H1 (cell line): Measurements from ENCODE around the gene XK. TPM values are rescaled to one million over a fixed set of nuclear protein-coding genes. Genes with fewer than 3 reads are reported as not detected.

Experiments used
- CTCF ChIA-PET: fragments of 300-600 bp; sonication (Branson Sonifier 250); formaldehyde crosslinking; loops from one replicate; lab custom pipeline; 2021; ENCODE audit not compliant: partially characterized antibody; lab: Charles Lee
- POLR2A ChIA-PET: fragments of 300-600 bp; sonication (Branson Sonifier 250); formaldehyde crosslinking; loops from one replicate; lab custom pipeline; 2021; ENCODE audit warnings: inconsistent platforms; ENCODE audit not compliant: partially characterized antibody; lab: Charles Lee
- DNase-seq, 2 experiments: peaks; one replicate each; pipeline versions ENCODE4 v3.0.0 to v3.0.0-alpha.2; 2010 to 2022; ENCODE audit warnings: low spot score in 2 of 2, low read depth in 1 of 2, mixed read lengths in 1 of 2
- FAIRE-seq: peaks from 2 replicates; lab custom pipeline; 2011; peaks lifted over from hg19 to GRCh38; lab: Jason Lieb, UNC
- H2AFZ ChIP-seq: 2 replicates; pipeline ENCODE4 v1.8.1; 2012; ENCODE audit warnings: low read length, inconsistent platforms
- H2AK5ac ChIP-seq: 2 replicates; pipeline ENCODE4 v1.6.1; 2013; ENCODE audit warnings: low read depth, low read length
- H2BK120ac ChIP-seq: replicated peaks from 2 replicates; pipeline ENCODE3; 2013; ENCODE audit warnings: low read depth, low read length, inconsistent platforms
- H2BK12ac ChIP-seq: 2 replicates; pipeline ENCODE4 v1.6.1; 2013; ENCODE audit warnings: low read depth, low read length
- H2BK15ac ChIP-seq: 2 replicates; pipeline ENCODE4 v1.6.1; 2013; ENCODE audit warnings: low read length
- H2BK20ac ChIP-seq: 2 replicates; pipeline ENCODE4 v1.6.1; 2013; ENCODE audit warnings: low read length
- H2BK5ac ChIP-seq: 2 replicates; pipeline ENCODE4 v1.6.1; 2013; ENCODE audit warnings: low read depth, low read length
- H3K14ac ChIP-seq: 2 replicates; pipeline ENCODE4 v1.6.1; 2013; ENCODE audit warnings: inconsistent platforms; ENCODE audit not compliant: insufficient read length
- H3K18ac ChIP-seq: 2 replicates; pipeline ENCODE4 v1.6.1; 2013; ENCODE audit warnings: low read length; ENCODE audit errors: extremely low read depth
- H3K23ac ChIP-seq: 2 replicates; pipeline ENCODE4 v1.6.1; 2013; ENCODE audit warnings: inconsistent platforms; ENCODE audit not compliant: insufficient read length
- H3K23me2 ChIP-seq: 2 replicates; pipeline ENCODE4 v1.6.1; 2013; ENCODE audit warnings: low read depth, low read length
- H3K27ac ChIP-seq: 2 replicates; pipeline ENCODE4 v1.6.1; 2011; ENCODE audit warnings: low read depth, low read length, inconsistent platforms
- H3K27me3 ChIP-seq, 4 experiments: replicated peaks in 1 of 4; 1 replicate in 1 of 4; 2 replicates in 3 of 4; pipeline versions ENCODE4 v1.6.1 to v1.8.1; 2011 to 2013; ENCODE audit warnings: low read length in 3 of 4, mild to moderate bottlenecking in 3 of 4, inconsistent platforms in 2 of 4, mixed read lengths in 2 of 4, moderate library complexity in 1 of 4; ENCODE audit not compliant: control insufficient read depth in 3 of 4, insufficient read depth in 3 of 4; ENCODE audit errors: extremely low read depth in 1 of 4
- H3K36me3 ChIP-seq, 4 experiments: 2 replicates each; pipeline versions ENCODE4 v1.6.1 to v1.8.1; 2011 to 2013; ENCODE audit warnings: mild to moderate bottlenecking in 4 of 4, low read length in 3 of 4, moderate library complexity in 2 of 4, control low read depth in 1 of 4, inconsistent platforms in 1 of 4; ENCODE audit not compliant: insufficient read depth in 4 of 4, control insufficient read depth in 2 of 4
- H3K4ac ChIP-seq: replicated peaks from 2 replicates; pipeline ENCODE3; 2013; ENCODE audit warnings: low read length, low read depth, mixed read lengths, inconsistent platforms; ENCODE audit not compliant: insufficient read length
- H3K4me1 ChIP-seq, 4 experiments: replicated peaks in 1 of 4; 1 replicate in 1 of 4; 2 replicates in 3 of 4; pipeline versions ENCODE4 v1.6.1 to v1.8.1; 2011 to 2013; ENCODE audit warnings: low read length in 3 of 4, inconsistent platforms in 2 of 4, mixed read lengths in 1 of 4; ENCODE audit not compliant: insufficient read depth in 4 of 4, control insufficient read depth in 3 of 4
- H3K4me2 ChIP-seq, 2 experiments: 2 replicates each; pipeline versions ENCODE4 v1.6.1 to v1.8.1; 2011 to 2013; ENCODE audit warnings: low read depth in 2 of 2, low read length in 2 of 2, control low read depth in 1 of 2, inconsistent platforms in 1 of 2, mild to moderate bottlenecking in 1 of 2; ENCODE audit not compliant: insufficient read depth in 1 of 2
- H3K4me3 ChIP-seq, 4 experiments: fragments of 200-600, 300-600 bp in 1 of 4; sonication (generic), shearing (Covaris generic), sonication (Bioruptor Twin) in 1 of 4; 2 replicates each; pipeline versions ENCODE4 v1.5.1 to v1.8.1; 2011 to 2016; ENCODE audit warnings: low read length in 4 of 4, low read depth in 3 of 4, control low read depth in 2 of 4, inconsistent platforms in 2 of 4, mild to moderate bottlenecking in 2 of 4, mixed read lengths in 1 of 4, moderate library complexity in 1 of 4; ENCODE audit not compliant: insufficient read depth in 2 of 4; ENCODE audit errors: extremely low read depth in 1 of 4
- H3K56ac ChIP-seq: replicated peaks from 2 replicates; pipeline ENCODE3; 2013; ENCODE audit warnings: low read depth, mild to moderate bottlenecking, mixed read lengths, low read length, inconsistent platforms; ENCODE audit not compliant: insufficient read length
- H3K79me1 ChIP-seq: 2 replicates; pipeline ENCODE4 v1.6.1; 2013; ENCODE audit warnings: low read depth, low read length, control low read depth
- H3K79me2 ChIP-seq, 2 experiments: 2 replicates each; pipeline versions ENCODE4 v1.6.1 to v1.8.1; 2012 to 2013; ENCODE audit warnings: low read length in 2 of 2, mild to moderate bottlenecking in 2 of 2, inconsistent platforms in 1 of 2; ENCODE audit not compliant: insufficient read depth in 2 of 2, control insufficient read depth in 1 of 2
- H3K9ac ChIP-seq, 4 experiments: replicated peaks in 1 of 4; 1 replicate in 1 of 4; 2 replicates in 3 of 4; pipeline versions ENCODE4 v1.6.1 to v1.8.1; 2011 to 2013; ENCODE audit warnings: low read depth in 3 of 4, low read length in 3 of 4, control low read depth in 2 of 4, mild to moderate bottlenecking in 2 of 4, moderate library complexity in 2 of 4, inconsistent platforms in 1 of 4; ENCODE audit errors: extremely low read depth in 1 of 4
- H3K9me3 ChIP-seq, 2 experiments: 2 replicates each; pipeline versions ENCODE4 v1.6.1 to v1.8.1; 2012 to 2013; ENCODE audit warnings: mild to moderate bottlenecking in 2 of 2, moderate library complexity in 2 of 2, control low read depth in 1 of 2, inconsistent platforms in 1 of 2, low read depth in 1 of 2, low read length in 1 of 2, mixed read lengths in 1 of 2; ENCODE audit not compliant: insufficient read depth in 2 of 2
- H4K20me1 ChIP-seq, 2 experiments: replicated peaks in 1 of 2; 2 replicates each; pipeline versions ENCODE3 to v1.8.1; 2011 to 2013; ENCODE audit warnings: inconsistent platforms in 2 of 2, low read length in 2 of 2, mild to moderate bottlenecking in 1 of 2; ENCODE audit not compliant: insufficient read depth in 2 of 2, control insufficient read depth in 1 of 2
- H4K5ac ChIP-seq: 2 replicates; pipeline ENCODE4 v1.6.1; 2013; ENCODE audit warnings: low read length, low read depth, mixed read lengths, inconsistent platforms; ENCODE audit not compliant: insufficient read length
- H4K8ac ChIP-seq: 2 replicates; pipeline ENCODE4 v1.8.0; 2013; ENCODE audit warnings: mild to moderate bottlenecking, moderate library complexity, low read length, inconsistent platforms; ENCODE audit not compliant: insufficient read depth; ENCODE audit errors: extremely low read depth
- H4K91ac ChIP-seq: replicated peaks from 2 replicates; pipeline ENCODE3; 2013; ENCODE audit warnings: low read length, mixed read lengths, inconsistent platforms; ENCODE audit not compliant: insufficient read length
- BCL11A ChIP-seq, 2 experiments: IDR thresholded peaks; one replicate each; pipeline ENCODE4 v1.6.1; 2011; ENCODE audit warnings: low read depth in 2 of 2, low read length in 2 of 2, mild to moderate bottlenecking in 2 of 2
- CBX8 ChIP-seq: fragments of 300-800, 300-1000 bp; sonication (generic); IDR thresholded peaks from 2 replicates; pipeline ENCODE4 v1.7.1; 2016; ENCODE audit warnings: low read depth, low read length, borderline replicate concordance
- GABPA ChIP-seq: IDR thresholded peaks from 2 replicates; pipeline ENCODE4 v1.6.1; 2011; ENCODE audit warnings: mild to moderate bottlenecking, low read length, moderate library complexity, borderline replicate concordance; ENCODE audit not compliant: insufficient read depth
- JUN ChIP-seq: IDR thresholded peaks from 2 replicates; pipeline ENCODE4 v1.6.1; 2011; ENCODE audit warnings: low read depth, mild to moderate bottlenecking, improper control_type of control experiment, low read length
- KDM1A ChIP-seq: fragments of 200-600, 300-600 bp; sonication (generic); IDR thresholded peaks from 2 replicates; pipeline ENCODE4 v1.7.1; 2016; ENCODE audit warnings: mild to moderate bottlenecking, low read length, borderline replicate concordance
- MAFK ChIP-seq: IDR thresholded peaks from 2 replicates; pipeline ENCODE4 v1.6.1; 2012; ENCODE audit warnings: low read depth, mild to moderate bottlenecking, improper control_type of control experiment, low read length
- NANOG ChIP-seq: IDR thresholded peaks from 2 replicates; pipeline ENCODE4 v1.6.1; 2011; ENCODE audit warnings: low read length, low read depth, mild to moderate bottlenecking, inconsistent platforms; ENCODE audit not compliant: insufficient read depth, poor library complexity, severe bottlenecking
- SIX5 ChIP-seq: IDR thresholded peaks from 2 replicates; pipeline ENCODE4 v1.6.1; 2011; ENCODE audit warnings: mild to moderate bottlenecking, low read depth, low read length
- SP4 ChIP-seq: IDR thresholded peaks from 2 replicates; pipeline ENCODE4 v1.6.1; 2012; ENCODE audit warnings: low read length, inconsistent platforms
- TAF1 ChIP-seq: IDR thresholded peaks from 2 replicates; pipeline ENCODE4 v1.6.1; 2011; ENCODE audit warnings: mild to moderate bottlenecking, low read depth, low read length
- polyA plus RNA-seq, 7 experiments: library from polyadenylated mRNA; depleted of rRNA in 3 of 7; stranded (reverse) in 5 of 7; unstranded in 2 of 7; fragments of >200 nt in 5 of 7; fragments of 200-250 nt in 2 of 7; gene quantifications; 1 replicate in 5 of 7; 2 replicates in 1 of 7; 4 replicates in 1 of 7; pipeline versions ENCODE4 v1.2.1 to v1.2.3, GENCODE V29; 2011 to 2013; ENCODE audit warnings: missing spikeins in 2 of 7, mixed read lengths in 2 of 7
- total RNA-seq: library from RNA; stranded (reverse); fragmentation: NEBNext Ultra II Directional; extraction: Animal tissue kit (Norgen Biotek cat#: 25700); gene quantifications from 2 replicates; pipeline ENCODE4 v1.2.1, GENCODE V29; 2021

XK gene
- total and polyA plus RNA-seq, 2 of the 8 experiments (the other 6 are each of a cell fraction or from before 2014, with no cell fraction given), result 0.76 to 0.84 TPM

GRCh38 chrX:37646254-37646653 lies 39.3 kb upstream of the XK start:
- Histone ChIP-seq H3K27me3 (no peaks in the 10 kb centered on the region), H3K9ac (no peak overlapping the region), H4K91ac (no peak overlapping the region), H4K5ac (no peak overlapping the region), H3K36me3 (no peaks in the 10 kb centered on the region), H2BK12ac (no peak overlapping the region), H3K79me1 (no peaks in the 10 kb centered on the region), H3K56ac (no peak overlapping the region), H2AK5ac (no peak overlapping the region), H3K18ac (no peak overlapping the region), H2BK120ac (no peak overlapping the region), H4K20me1 (no peaks in the 10 kb centered on the region), H3K14ac (no peak overlapping the region), H2BK20ac (no peak overlapping the region), H3K27ac (no peak overlapping the region), H3K4me2 (no peak overlapping the region), H3K4me3 (no peak overlapping the region), H2BK15ac (no peak overlapping the region), H3K4me1 (no peaks in the 10 kb centered on the region), H3K9me3 (no peaks in the 10 kb centered on the region), H3K23me2 (no peaks in the 10 kb centered on the region), H3K23ac (no peak overlapping the region), H2BK5ac (no peak overlapping the region), H2AFZ (no peak overlapping the region), H3K4ac (no peak overlapping the region), H4K8ac (no peak overlapping the region), H3K79me2 (no peaks in the 10 kb centered on the region)
- ChIA-PET POLR2A (no interaction called here), CTCF (interaction anchor here (0.8 to 1.7 kb wide), 3 partner anchors 9 to 260 kb away, joined by 3 read pairs; no protein-coding TSS in a partner anchor)
- TF ChIP-seq SP4 (no peak), KDM1A (no peak), BCL11A (IDR thresholded peaks at IDR 0.05; ENCODE audit: low read depth in 2 of 2, low read length in 2 of 2) (no peak), NANOG (no peak), CBX8 (no peak), SIX5 (no peak), TAF1 (no peak), JUN (no peak), GABPA (no peak), MAFK (no peak)
- no peak for FAIRE-seq
- no peak for DNase-seq
